Measurements from ENCODE around the gene SCNN1G.
A peak's percentile ranks its signal among the peaks of the same experiment; 100 is the strongest.

Gene SCNN1G

DNA sequence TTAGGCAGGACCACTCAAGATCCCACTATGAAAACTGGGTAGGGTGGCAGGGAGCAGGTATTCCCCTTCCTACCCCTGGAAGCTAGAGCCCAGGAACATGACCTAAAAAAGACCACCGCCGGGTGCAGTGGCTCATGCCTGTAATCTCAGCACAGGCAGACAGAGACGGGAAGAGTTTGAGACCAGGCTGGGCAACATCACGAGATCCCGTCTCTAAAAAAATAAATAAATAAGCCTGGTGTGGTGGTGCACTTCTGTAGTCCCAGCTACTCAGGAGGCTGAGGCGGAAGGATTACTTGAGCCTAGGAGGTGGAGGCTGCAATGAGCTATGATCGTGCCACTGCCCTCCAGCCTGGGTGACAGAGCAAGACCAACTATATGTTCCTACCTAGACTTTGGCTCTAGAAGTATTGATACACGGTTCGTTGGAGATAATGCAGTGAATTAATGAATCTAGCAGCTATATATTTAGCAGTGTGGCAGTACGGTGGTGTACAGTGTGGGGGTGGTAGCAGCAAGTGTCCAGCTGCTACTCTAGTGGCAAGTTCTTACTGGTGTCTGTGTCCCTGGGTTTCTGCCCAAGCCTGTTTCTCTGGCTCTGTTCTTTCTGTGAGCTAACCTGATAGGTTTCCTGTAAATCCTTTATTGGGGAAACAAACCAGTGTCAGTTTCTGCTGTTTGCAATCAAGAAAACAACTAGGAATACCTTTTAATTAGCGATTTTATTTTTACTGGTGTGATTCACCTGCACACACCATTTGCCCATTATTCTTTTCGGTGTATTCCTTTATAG lies 30.0 kb upstream of the SCNN1G start:
- no peak for DNase-seq (ENCODE audit: low spot score)

GRCh38 chr16:23155445-23156049 lies 27.0 kb upstream of the SCNN1G start:
- DNase-seq (ENCODE audit: low spot score) = no peak

- DNase-seq (ENCODE audit: low spot score) = no peak
These were observed 26.4 kb upstream of the SCNN1G start for GRCh38 chr16:23156110-23156509.

DNA sequence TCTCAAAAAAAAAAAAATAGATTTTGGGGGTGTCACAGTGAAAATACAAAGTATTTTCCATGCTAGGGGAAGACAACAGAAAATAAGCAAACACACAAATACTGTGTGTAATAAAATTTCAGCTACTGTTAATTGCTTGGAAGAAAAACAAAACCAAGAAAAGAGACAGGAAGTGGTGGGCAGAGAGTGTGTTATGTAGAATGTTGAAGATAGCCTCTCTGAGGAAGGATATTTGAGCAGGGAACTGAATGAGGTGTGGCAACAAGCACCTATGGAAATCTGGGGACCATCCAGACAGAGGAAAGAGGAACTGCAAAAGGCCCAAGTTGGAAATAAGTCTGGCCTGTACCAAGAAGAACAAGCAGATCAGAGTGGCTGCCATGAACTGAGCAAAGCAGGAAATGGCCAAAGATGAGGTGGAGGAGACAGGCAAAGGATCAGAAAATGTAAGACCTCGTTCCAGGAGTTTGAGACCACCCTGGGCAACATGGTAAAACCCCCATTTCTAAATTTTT lies 25.5 kb upstream of the SCNN1G start:
- DNase-seq (ENCODE audit: low spot score) = no peak

DNA sequence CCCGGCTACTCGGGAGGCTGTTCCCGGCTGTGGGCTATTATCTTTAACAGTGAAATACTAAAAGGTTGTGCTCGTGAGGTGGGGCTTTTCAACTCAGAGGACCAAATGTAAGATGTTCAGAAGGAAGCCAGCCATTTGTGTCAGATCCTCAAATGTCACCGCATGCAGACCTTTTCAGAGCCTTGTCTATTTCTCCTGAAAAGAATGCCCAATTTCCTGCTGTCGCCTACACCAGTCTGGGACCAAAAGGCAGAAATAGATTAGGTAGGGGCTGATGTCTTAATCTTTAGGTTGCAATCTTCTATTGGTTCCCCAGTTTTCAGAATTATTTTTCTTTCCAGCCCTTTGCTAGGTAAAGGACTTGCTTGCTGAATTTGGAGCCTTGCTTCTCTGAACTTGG lies 24.4 kb upstream of the SCNN1G start:
- DNase-seq (ENCODE audit: low spot score) = no peak

DNA sequence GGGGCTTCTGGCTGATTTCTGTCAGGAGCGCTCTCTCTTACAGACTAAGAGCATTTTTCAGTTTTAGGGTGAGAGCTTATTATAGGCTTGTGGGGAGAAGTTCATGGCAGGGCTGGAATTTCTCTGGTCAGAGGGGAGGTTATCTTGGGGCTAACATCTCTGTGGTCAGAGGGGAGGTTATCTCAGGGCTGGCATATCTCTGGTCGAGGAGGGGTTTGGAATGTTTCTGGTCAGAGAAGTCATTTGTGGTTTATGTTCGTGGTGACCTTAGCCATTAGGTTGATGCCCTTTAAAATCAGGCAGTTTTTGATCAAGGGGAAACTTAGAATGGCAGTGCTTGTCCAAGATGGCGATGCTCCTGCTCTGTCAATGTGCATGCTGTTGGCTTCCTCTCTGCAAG lies 22.5 kb upstream of the SCNN1G start:
- DNase-seq (ENCODE audit: low spot score) = no peak

DNA sequence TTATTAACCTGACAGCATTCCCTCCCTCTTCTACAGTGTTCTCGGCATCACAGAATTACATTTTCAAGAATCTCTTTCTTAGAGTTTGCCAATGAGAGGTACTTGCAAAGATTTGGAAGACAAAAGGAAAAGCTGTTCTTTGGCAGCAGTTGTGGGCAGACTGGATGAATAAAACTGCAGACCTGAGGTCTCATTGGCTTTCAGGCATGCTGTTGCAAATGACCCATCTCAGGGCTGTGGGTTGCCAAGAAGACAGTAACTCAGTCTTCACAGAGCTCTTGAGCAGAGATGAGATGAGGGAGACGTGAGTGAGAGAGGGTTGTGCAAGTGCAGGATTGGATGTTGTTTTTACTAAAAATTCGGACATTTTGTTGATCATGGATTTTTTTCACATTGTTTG lies 22.0 kb upstream of the SCNN1G start:
- DNase-seq (ENCODE audit: low spot score) = no peak

DNA sequence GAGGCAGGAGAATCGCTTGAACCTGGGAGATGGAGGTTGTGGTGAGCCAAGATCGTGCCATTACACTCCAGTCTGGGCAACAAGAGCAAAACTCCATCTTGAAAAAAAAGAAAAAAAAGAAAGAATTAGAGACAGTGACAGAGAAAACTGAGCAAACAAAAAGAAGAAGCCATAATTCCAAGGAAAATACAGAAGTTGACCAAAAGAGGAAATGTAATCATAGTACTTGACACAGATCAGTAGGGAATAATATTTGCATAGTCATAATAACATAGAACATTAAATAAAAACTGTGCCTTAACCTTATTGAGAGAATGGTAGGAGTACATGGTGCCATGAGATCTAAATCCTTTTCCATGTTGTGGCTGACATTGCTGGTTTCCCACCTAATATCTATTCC lies 18.6 kb upstream of the SCNN1G start:
- DNase-seq (ENCODE audit: low spot score) = no peak

GRCh38 chr16:23164736-23165135 lies 17.8 kb upstream of the SCNN1G start:
- no peak for DNase-seq (ENCODE audit: low spot score)

DNA sequence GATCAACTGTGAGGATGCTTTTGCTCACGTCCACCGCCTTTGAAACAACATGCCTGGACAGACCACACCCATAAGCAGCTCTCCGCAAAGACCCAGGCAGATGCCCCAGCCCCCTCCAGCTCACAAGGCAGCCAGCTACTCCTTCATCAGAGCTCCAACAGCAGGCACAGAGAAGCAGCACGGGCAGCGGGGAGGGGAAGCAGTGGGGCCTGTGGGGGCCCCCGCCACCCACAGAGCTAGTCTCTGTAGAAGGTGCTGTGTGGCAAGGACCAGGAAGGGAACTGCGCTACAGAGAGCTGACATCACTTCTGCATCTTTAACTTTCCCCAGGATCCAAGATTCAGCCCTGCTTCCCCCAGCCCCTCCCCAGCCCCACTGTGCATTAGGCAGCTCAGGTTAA lies 10.0 kb upstream of the SCNN1G start:
- no peak for DNase-seq (ENCODE audit: low spot score)

DNA sequence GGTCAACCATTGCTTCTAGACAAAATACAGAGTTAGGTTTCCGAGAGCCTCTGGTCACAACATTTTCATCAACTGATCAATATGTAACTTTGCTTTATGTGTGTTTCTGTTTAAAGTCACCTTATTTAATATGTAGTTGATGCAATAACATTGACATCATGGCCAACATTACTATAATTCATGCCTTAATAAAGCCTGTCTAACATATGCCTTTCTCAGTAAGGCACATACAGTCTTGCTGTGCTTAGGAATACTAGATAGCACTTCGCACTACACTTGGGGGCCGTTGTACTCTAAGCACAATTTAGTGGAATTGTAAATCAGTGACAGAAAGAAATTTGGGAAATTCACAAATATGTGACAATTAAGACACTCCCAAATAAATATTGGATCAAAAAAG lies 9.6 kb upstream of the SCNN1G start:
- DNase-seq (ENCODE audit: low spot score) = no peak

DNA sequence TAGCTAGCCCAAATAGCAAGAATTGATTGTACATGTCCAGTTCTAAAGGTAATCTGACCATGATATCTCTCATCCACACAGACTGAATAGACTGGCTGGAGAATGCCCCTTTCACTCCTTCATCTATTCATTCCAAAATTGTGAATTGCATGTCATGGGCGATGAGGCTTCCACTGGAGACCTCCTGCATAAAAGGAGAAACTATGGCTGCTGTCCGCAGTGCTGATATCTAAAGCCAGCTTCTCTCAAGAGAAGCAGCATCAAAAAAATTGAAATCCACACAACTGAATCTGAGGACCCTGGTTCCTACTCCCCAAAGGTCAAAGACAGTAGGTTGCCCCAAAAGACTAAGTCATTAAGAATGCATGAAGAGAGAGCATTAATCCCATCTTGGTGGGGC lies 7.9 kb upstream of the SCNN1G start:
- DNase-seq (ENCODE audit: low spot score) = no peak

DNA sequence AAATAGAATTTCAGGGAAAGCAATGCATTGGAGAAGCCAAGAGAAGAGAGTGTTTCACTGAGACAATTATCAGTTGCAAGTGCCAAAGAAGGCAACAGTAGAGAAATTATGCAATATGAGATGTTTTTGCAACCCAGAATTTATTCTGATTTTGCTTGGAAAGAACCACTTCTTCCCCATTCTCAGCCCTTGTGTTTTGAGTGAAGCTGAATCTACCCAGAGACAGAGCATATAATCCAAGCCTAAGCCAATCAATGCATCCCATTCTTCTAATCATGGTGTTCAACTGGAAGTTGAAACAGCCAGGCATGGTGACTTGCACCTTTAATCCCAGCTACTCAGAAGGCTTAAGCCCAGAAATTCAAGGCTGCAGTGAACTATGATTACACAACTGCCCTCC lies 6.9 kb upstream of the SCNN1G start:
- DNase-seq (ENCODE audit: low spot score) = no peak

DNA sequence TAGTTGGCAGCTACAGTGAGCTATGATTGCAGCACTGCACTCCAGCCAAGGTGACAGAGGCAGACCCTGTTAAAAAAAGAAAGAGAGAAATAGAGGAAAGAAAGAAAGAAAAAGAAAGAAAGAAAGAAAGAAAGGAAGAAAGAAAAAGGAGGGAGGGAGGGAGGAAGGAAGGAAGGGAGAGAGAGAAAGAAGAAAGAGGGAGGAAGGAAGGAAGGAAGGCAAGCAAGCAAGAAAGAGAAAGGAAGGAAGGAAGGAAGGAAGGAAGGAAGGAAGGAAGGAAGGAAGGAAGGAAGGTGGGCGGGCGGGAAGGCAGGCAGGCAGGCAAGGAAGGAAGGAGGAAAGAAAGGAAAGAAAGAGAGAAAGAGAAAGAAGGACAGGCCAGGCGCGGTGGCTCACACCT lies 1.0 kb upstream of the SCNN1G start:
- no peak for DNase-seq (ENCODE audit: low spot score)

DNA sequence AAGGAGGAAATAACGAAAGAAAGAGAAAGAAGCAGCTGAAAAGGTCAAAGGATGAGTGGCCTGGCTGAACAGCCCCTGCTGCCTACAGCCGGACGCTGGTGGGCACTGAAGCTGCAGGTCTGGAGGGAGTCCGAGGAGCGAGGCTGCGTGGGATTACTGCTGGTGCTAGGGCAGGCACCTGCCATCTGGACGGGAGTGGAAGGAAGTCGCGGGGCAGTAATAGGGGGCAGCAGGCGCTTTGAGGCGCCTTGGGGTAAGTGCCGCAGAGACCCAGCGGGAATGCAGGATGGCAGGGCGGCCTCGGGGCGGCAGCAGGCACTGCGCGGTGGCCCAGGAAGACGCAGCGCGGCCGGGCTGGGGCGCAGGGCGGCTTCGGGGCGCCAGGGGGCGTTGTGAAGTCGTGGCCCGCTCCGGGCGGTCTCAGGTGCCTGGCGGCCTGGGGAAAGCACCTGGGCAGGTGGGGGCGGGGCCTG lies 303 bp upstream of the SCNN1G start:
- DNase-seq (ENCODE audit: low spot score) = peak; percentile 38

DNA sequence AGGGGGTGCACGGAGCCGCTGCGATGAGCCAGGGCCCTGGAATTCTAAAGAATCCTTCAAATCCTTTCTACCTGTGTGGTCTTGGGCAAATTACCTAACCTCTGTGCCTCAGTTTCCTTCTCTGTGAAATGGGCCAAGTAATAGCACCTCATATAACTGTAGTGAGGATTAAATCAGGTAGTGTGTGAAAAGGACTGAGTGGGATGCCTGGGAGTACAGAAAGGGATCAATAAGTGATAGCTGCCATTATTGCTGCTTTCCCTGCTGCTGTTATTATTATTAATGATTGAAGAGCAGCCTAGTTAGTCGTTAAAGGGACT lies 958 bp downstream of the SCNN1G start:
- DNase-seq (ENCODE audit: low spot score) = no peak

- DNase-seq (ENCODE audit: low spot score) = no peak
These were observed 3.1 kb downstream of the SCNN1G start for GRCh38 chr16:23185656-23186055.

DNA sequence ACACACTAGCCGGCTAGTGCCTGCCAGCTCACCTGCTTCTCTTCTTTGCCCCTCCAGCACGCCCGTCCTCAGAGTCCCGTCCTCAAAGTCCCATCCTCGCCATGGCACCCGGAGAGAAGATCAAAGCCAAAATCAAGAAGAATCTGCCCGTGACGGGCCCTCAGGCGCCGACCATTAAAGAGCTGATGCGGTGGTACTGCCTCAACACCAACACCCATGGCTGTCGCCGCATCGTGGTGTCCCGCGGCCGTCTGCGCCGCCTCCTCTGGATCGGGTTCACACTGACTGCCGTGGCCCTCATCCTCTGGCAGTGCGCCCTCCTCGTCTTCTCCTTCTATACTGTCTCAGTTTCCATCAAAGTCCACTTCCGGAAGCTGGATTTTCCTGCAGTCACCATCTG lies 3.6 kb downstream of the SCNN1G start:
- no peak for DNase-seq (ENCODE audit: low spot score)

DNA sequence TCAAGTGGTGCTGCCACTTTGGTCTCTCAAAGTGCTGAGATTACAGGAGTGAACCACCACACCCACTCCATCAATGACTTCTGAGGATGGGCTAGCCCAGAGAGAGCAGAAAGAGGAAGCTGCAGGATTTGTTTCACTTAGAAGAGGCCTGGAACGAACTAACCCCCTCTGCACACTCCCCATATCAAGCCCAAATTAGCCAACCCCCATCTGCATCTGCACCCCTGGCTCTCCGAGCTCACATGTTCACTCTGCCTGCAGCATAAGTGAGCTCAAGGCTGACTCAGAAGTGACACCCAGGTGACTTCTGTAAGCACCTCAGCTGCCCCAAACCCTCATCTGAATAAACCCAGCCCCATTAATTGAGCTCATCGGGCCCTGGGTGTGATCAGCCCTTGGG lies 4.8 kb downstream of the SCNN1G start:
- DNase-seq (ENCODE audit: low spot score) = no peak

- no peak for DNase-seq (ENCODE audit: low spot score)
These were observed 6.4 kb downstream of the SCNN1G start for GRCh38 chr16:23188911-23189310.

GRCh38 chr16:23194497-23195221 lies 12.1 kb downstream of the SCNN1G start:
- DNase-seq (ENCODE audit: low spot score) = no peak

- no peak for DNase-seq (ENCODE audit: low spot score)
These were observed 12.9 kb downstream of the SCNN1G start for GRCh38 chr16:23195366-23195978.

- no peak for DNase-seq (ENCODE audit: low spot score)
These were observed 14.0 kb downstream of the SCNN1G start for GRCh38 chr16:23196539-23196938.
